ENCODE data around the gene MCC. TPM values are rescaled to one million over a fixed set of nuclear protein-coding genes. Genes with fewer than 3 reads are reported as not detected.

MCC gene
- total and polyA plus RNA-seq, 2 donors (not counting 1 experiment from before 2014, with no cell fraction given), result 0.09 to 0.32 TPM

DNA sequence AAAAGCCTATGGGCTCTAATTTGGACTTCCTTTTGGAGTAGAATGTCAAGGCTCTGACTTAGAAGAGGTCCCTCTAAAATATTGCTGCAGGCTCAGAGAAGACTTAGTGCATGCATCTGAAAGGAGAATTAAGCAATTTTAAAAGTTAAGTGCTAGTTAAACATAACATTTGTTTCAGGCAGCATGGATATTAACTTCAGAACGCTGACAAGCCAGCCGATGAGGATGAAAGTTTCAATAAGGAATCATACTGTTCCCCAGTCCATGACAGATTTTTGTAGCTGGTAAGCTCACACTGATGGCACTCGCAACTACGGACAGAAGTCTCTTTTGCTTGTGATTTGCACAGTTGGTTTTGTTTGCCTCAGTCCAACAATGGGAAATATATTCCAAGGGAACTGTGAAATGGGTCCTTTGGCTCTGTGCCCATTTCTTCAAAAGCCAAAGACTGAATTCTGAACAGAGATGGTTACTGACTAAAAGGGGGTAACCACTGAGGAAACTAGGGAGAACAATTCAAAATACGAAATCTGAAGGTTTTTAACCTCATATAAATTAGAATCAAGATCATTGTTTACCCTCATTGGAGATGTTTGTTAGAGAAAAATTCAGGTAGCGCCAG is 464.1 kb downstream of the MCC start:
- no peaks in the 10 kb centered on the region for H3K27me3 Mint-ChIP-seq
- no peak overlapping the region for H3K9ac ChIP-seq (ENCODE audit: low read length)
- no peaks in the 10 kb centered on the region for H3K79me2 ChIP-seq (ENCODE audit: control insufficient read depth, insufficient read depth, low read length)
- no peaks in the 10 kb centered on the region for H4K20me1 ChIP-seq (ENCODE audit: control insufficient read depth, insufficient read depth, low read length, poor library complexity, severe bottlenecking)
- ChIA-PET CTCF (interaction anchor here (0.9 kb wide), 1 partner anchor 101 kb away, joined by 3 read pairs; no protein-coding TSS in a partner anchor), POLR2A (no interaction called here)
- peaks cover 0 to 9% of the 10 kb centered on the region in 2 experiments for H3K36me3 ChIP-seq (replicated peaks in 1 of 2; ENCODE audit: control extremely low read depth in 1 of 2, control insufficient read depth in 1 of 2, extremely low read depth in 1 of 2, insufficient read depth in 2 of 2, low read length in 1 of 2)
- H3K4me1 ChIP-seq (ENCODE audit: control insufficient read depth in 2 of 2, insufficient read depth in 2 of 2, low read length in 2 of 2), result peaks cover 14 to 15% of the 10 kb centered on the region in 2 donors
- intact Hi-C loops (cut with micrococcal nuclease), result no loop called here
- peak overlapping the region in 1 of 2 donors; percentile 25 for H3K27ac ChIP-seq (ENCODE audit: low read length in 2 of 2)
- no peaks in the 10 kb centered on the region for H3K9me3 ChIP-seq (ENCODE audit: control extremely low read depth in 1 of 3, control insufficient read depth in 2 of 3, insufficient read depth in 1 of 3, low read length in 2 of 3)
- WGBS (ENCODE audit: insufficient coverage), result 100% methylated on average over 4 of the region's 6 CpGs
- no peak overlapping the region for H2AFZ ChIP-seq (ENCODE audit: insufficient read depth, low read depth, low read length, poor library complexity, severe bottlenecking)
- TF ChIP-seq EZH2 (IDR thresholded peaks at IDR 0.05; ENCODE audit: borderline replicate concordance, insufficient read depth, low read depth, low read length, poor library complexity, severe bottlenecking), result no peak
- TF ChIP-seq, protein P1, sequence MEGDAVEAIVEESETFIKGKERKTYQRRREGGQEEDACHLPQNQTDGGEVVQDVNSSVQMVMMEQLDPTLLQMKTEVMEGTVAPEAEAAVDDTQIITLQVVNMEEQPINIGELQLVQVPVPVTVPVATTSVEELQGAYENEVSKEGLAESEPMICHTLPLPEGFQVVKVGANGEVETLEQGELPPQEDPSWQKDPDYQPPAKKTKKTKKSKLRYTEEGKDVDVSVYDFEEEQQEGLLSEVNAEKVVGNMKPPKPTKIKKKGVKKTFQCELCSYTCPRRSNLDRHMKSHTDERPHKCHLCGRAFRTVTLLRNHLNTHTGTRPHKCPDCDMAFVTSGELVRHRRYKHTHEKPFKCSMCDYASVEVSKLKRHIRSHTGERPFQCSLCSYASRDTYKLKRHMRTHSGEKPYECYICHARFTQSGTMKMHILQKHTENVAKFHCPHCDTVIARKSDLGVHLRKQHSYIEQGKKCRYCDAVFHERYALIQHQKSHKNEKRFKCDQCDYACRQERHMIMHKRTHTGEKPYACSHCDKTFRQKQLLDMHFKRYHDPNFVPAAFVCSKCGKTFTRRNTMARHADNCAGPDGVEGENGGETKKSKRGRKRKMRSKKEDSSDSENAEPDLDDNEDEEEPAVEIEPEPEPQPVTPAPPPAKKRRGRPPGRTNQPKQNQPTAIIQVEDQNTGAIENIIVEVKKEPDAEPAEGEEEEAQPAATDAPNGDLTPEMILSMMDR (IDR thresholded peaks at IDR 0.05), result no peak
- ATAC-seq (ENCODE audit: low read depth), result no peak
- H3K4me3 ChIP-seq (ENCODE audit: control extremely low read depth in 1 of 5, extremely low read depth in 1 of 5, insufficient read depth in 1 of 5, low read depth in 2 of 5, low read length in 4 of 5), result no peak overlapping the region
- no peak overlapping the region for H3K4me3 Mint-ChIP-seq
- H3K27me3 ChIP-seq (replicated peaks in 1 of 4; ENCODE audit: control extremely low read depth in 1 of 4, control insufficient read depth in 3 of 4, insufficient read depth in 4 of 4, low read length in 3 of 4), result no peaks in the 10 kb centered on the region
- no peaks in the 10 kb centered on the region for H3K9me3 Mint-ChIP-seq (ENCODE audit: insufficient read depth)
- no peak overlapping the region for H3K27ac Mint-ChIP-seq
- peaks cover 22% of the 10 kb centered on the region for H3K4me1 Mint-ChIP-seq
- no peak for DNase-seq
- no peak overlapping the region for H3K4me2 ChIP-seq (replicated peaks; ENCODE audit: low read depth, low read length, poor library complexity, severe bottlenecking)

DNA sequence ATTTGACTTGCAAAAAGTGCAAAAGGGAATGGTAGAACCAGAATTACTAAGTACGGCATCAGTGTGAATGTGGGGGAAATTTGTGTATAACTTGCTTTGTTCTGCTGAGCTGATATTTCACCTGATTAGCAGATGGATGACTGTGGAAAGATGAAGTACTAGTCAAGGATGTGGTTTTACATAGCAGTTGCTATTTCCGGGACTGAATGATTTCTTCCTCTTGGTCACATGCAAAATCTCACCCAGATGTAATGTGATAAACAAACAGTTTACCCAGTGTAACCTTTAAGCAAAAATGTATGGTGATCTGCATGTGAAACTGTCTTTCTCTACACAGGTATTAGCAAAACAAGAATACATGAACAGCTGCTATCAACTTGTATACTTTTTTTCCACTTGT is 465.6 kb downstream of the MCC start:
- H4K20me1 ChIP-seq (ENCODE audit: control insufficient read depth, insufficient read depth, low read length, poor library complexity, severe bottlenecking), result peaks cover 12% of the 10 kb centered on the region
- peak overlapping the region; percentile 20 for H3K4me3 Mint-ChIP-seq
- 11% methylated on average over 1 of the region's 2 CpGs for WGBS (ENCODE audit: insufficient coverage)

More for the DNA sequence above, 465.6 kb downstream of the MCC start:
- Histone ChIP-seq H3K27ac (ENCODE audit: low read length in 2 of 2) (peak overlapping the region in 1 of 2 donors; percentile 41), H3K36me3 (replicated peaks in 1 of 2; ENCODE audit: control extremely low read depth in 1 of 2, control insufficient read depth in 1 of 2, extremely low read depth in 1 of 2, insufficient read depth in 2 of 2, low read length in 1 of 2) (peaks cover 0 to 21% of the 10 kb centered on the region in 2 experiments), H3K4me3 (ENCODE audit: control extremely low read depth in 1 of 5, extremely low read depth in 1 of 5, insufficient read depth in 1 of 5, low read depth in 2 of 5, low read length in 4 of 5) (no peak overlapping the region), H3K27me3 (replicated peaks in 1 of 4; ENCODE audit: control extremely low read depth in 1 of 4, control insufficient read depth in 3 of 4, insufficient read depth in 4 of 4, low read length in 3 of 4) (no peaks in the 10 kb centered on the region), H3K79me2 (ENCODE audit: control insufficient read depth, insufficient read depth, low read length) (peaks cover 5% of the 10 kb centered on the region), H3K9me3 (ENCODE audit: control extremely low read depth in 1 of 3, control insufficient read depth in 2 of 3, insufficient read depth in 1 of 3, low read length in 2 of 3) (no peaks in the 10 kb centered on the region), H3K4me1 (ENCODE audit: control insufficient read depth in 2 of 2, insufficient read depth in 2 of 2, low read length in 2 of 2) (peaks cover 14 to 15% of the 10 kb centered on the region in 2 donors), H3K4me2 (replicated peaks; ENCODE audit: low read depth, low read length, poor library complexity, severe bottlenecking) (peak overlapping the region; percentile 43), H3K9ac (ENCODE audit: low read length) (no peak overlapping the region), H2AFZ (ENCODE audit: insufficient read depth, low read depth, low read length, poor library complexity, severe bottlenecking) (no peak overlapping the region)
- Mint-ChIP-seq H3K9me3 (ENCODE audit: insufficient read depth) (no peaks in the 10 kb centered on the region), H3K27me3 (no peaks in the 10 kb centered on the region), H3K27ac (peak overlapping the region; percentile 50), H3K4me1 (peaks cover 22% of the 10 kb centered on the region)
- ATAC-seq (ENCODE audit: low read depth) (peak; percentile 69), DNase-seq (peak; percentile 35)
- POLR2A ChIA-PET, result no interaction called here
- TF ChIP-seq, protein P1 (IDR thresholded peaks at IDR 0.05), result no peak
- intact Hi-C loops (cut with micrococcal nuclease), result no loop called here
- CTCF ChIA-PET, result no interaction called here

All from B cell (primary cell).